HEK293T (cell line): ENCODE data around the gene HNMT.

Experiments
- CTCF ChIA-PET: fragments of 350-600 bp; formaldehyde crosslinking; extraction: SDS; loops from one replicate; lab custom pipeline; 2021; ENCODE audit warnings: antibody characterized with exemption, inconsistent platforms; lab: Yijun Ruan, JAX
- POLR2A ChIA-PET: fragments of 350-600 bp; formaldehyde crosslinking; extraction: SDS; loops from one replicate; lab custom pipeline; 2020; ENCODE audit warnings: antibody characterized with exemption, inconsistent platforms; lab: Yijun Ruan, JAX
- DNase-seq: peaks from one replicate; pipeline ENCODE4 v3.0.0; 2012; ENCODE audit warnings: mixed read lengths; ENCODE audit errors: extremely low spot score
- ARNT ChIP-seq: fragments of 450-650 bp; IDR thresholded peaks from 2 replicates; pipeline ENCODE4 v1.6.1; 2017; ENCODE audit warnings: mild to moderate bottlenecking
- BHLHE40 ChIP-seq: fragments of 450-650 bp; IDR thresholded peaks from 2 replicates; pipeline ENCODE4 v1.6.1; 2016; ENCODE audit warnings: mild to moderate bottlenecking, moderate library complexity, borderline replicate concordance
- CTBP1 ChIP-seq: fragments of 450-650 bp; IDR thresholded peaks from 2 replicates; pipeline ENCODE4 v1.6.1; 2016; ENCODE audit warnings: borderline replicate concordance
- ELF4 ChIP-seq: fragments of 450-650 bp; IDR thresholded peaks from 2 replicates; pipeline ENCODE4 v1.6.1; 2017; ENCODE audit warnings: antibody characterized with exemption
- FOXA1 ChIP-seq: fragments of 450-650 bp; IDR thresholded peaks from 2 replicates; pipeline ENCODE4 v1.6.1; 2016; ENCODE audit warnings: mild to moderate bottlenecking
- FOXK2 ChIP-seq: fragments of 450-650 bp; IDR thresholded peaks from 2 replicates; pipeline ENCODE4 v1.6.1; 2016; ENCODE audit warnings: mild to moderate bottlenecking
- FOXM1 ChIP-seq: fragments of 450-650 bp; IDR thresholded peaks from 2 replicates; pipeline ENCODE4 v1.6.1; 2017; ENCODE audit warnings: mild to moderate bottlenecking, borderline replicate concordance
- HDGF ChIP-seq: fragments of 450-650 bp; IDR thresholded peaks from 2 replicates; pipeline ENCODE4 v1.6.1; 2017; ENCODE audit warnings: antibody characterized with exemption, borderline replicate concordance
- L3MBTL2 ChIP-seq: fragments of 450-650 bp; conservative IDR thresholded peaks from 2 replicates; pipeline ENCODE4 v1.6.1; 2016; ENCODE audit warnings: mild to moderate bottlenecking
- LEF1 ChIP-seq: fragments of 450-650 bp; IDR thresholded peaks from 2 replicates; pipeline ENCODE4 v1.6.1; 2017; ENCODE audit warnings: mild to moderate bottlenecking, borderline replicate concordance
- NFRKB ChIP-seq: fragments of 450-650 bp; IDR thresholded peaks from 2 replicates; pipeline ENCODE4 v1.6.1; 2016; ENCODE audit warnings: mild to moderate bottlenecking, moderate library complexity
- PKNOX1 ChIP-seq: fragments of 450-650 bp; IDR thresholded peaks from 2 replicates; pipeline ENCODE4 v1.6.1; 2016
- SP1 ChIP-seq: fragments of 450-650 bp; IDR thresholded peaks from 2 replicates; pipeline ENCODE4 v1.6.1; 2017
- SUZ12 ChIP-seq: fragments of 450-650 bp; IDR thresholded peaks from 2 replicates; pipeline ENCODE4 v1.6.1; 2016; ENCODE audit warnings: mild to moderate bottlenecking
- TARDBP ChIP-seq: fragments of 450-650 bp; IDR thresholded peaks from 2 replicates; pipeline ENCODE4 v1.6.1; 2016
- ZNF384 ChIP-seq: fragments of 450-650 bp; IDR thresholded peaks from 2 replicates; pipeline ENCODE4 v1.6.1; 2016

The HNMT gene

GRCh38 chr2:137998503-137998902, 34.2 kb downstream of the HNMT start:
- ChIA-PET CTCF (no interaction called here), POLR2A (no interaction called here)
- DNase-seq: no peak
- TF ChIP-seq BHLHE40 (no peak), HDGF (no peak), L3MBTL2 (no peak), LEF1 (no peak), NFRKB (no peak), SUZ12 (no peak), PKNOX1 (no peak), FOXK2 (no peak)

- no peak for TF ChIP-seq FOXK2
- TF ChIP-seq ARNT: no peak
- TF ChIP-seq SP1: no peak
- no peak for TF ChIP-seq LEF1
- TF ChIP-seq CTBP1: no peak
- TF ChIP-seq ZNF384: no peak
- no peak for TF ChIP-seq BHLHE40
- no peak for TF ChIP-seq SUZ12
- no peak for TF ChIP-seq ELF4
- TF ChIP-seq L3MBTL2: no peak
- no peak for TF ChIP-seq PKNOX1
- no peak for TF ChIP-seq NFRKB
- TF ChIP-seq TARDBP: no peak
- no peak for TF ChIP-seq FOXA1
- no peak for TF ChIP-seq HDGF
- ChIA-PET POLR2A (no interaction called here), CTCF (no interaction called here)
- no peak for DNase-seq
Observed at GRCh38 chr2:137999273-137999672, 35.0 kb downstream of the HNMT start.

DNA sequence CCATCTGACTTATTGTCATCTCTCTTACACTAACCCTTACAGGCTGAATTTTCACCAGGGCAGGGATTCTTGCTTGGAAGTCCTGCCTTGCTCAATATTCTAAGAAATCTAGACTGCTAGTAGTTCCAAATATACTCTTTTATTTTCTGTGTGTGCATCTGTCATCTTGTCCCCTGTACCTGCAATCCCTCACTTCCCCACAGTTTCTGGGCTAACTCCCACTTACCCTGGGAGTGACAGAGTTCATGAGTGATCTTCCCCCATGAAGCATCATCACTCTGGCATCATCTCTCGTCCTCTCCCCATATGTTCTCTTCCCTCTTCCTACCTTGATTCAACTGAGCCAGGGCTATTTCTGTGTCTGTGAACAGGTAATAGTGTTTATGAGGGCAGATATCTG, 35.7 kb downstream of the HNMT start:
- CTCF ChIA-PET: no interaction called here
- POLR2A ChIA-PET: no interaction called here
- no peak for TF ChIP-seq SUZ12
- no peak for TF ChIP-seq LEF1
- DNase-seq: no peak

DNA sequence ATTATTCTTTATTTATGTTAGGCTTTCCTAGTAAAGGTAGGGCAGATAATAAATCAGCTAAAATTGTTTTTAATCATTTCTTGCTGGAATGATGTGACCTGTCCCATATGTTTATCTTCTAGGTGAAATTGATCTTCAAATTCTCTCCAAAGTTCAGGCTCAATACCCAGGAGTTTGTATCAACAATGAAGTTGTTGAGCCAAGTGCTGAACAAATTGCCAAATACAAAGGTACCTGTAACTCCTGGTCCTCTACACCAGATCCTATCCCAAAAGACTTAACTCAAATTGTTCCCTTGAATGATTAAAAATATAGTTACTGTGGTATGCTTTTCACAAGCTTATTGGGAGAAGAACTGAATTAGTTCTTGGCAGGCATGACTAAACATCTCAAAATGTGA, 36.5 kb downstream of the HNMT start:
- CTCF ChIA-PET: no interaction called here
- DNase-seq: no peak
- POLR2A ChIA-PET: no interaction called here
- TF ChIP-seq ARNT (no peak), SUZ12 (no peak), L3MBTL2 (no peak), NFRKB (no peak), FOXA1 (no peak), SP1 (no peak), LEF1 (no peak), ZNF384 (no peak), CTBP1 (no peak), FOXM1 (no peak)

DNA sequence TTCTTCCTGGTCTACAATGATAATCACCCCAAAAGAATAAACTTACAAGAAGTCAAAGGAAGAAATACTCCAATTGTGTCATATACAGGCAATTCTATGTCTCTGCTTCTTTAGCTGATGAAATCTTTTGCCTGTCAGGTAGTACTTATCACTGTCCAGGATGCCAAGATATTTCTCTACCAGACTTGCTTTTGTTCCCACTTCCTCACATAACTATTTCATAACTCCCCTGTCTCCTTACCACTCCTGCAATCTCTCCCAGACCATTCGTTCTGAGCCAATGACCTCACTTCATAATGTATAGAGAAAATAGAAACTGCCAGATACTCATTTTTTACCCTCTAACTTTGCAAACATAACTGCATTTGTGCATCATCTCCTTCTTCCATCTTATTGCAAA, 39.1 kb downstream of the HNMT start:
- ChIA-PET CTCF (no interaction called here), POLR2A (no interaction called here)
- no peak for DNase-seq
- TF ChIP-seq ARNT (no peak), BHLHE40 (no peak), ZNF384 (no peak), PKNOX1 (no peak), NFRKB (no peak), HDGF (no peak), SP1 (no peak), L3MBTL2 (no peak), SUZ12 (no peak), ELF4 (no peak), FOXA1 (no peak), CTBP1 (no peak), TARDBP (no peak), FOXM1 (no peak), LEF1 (no peak), FOXK2 (no peak)

DNA sequence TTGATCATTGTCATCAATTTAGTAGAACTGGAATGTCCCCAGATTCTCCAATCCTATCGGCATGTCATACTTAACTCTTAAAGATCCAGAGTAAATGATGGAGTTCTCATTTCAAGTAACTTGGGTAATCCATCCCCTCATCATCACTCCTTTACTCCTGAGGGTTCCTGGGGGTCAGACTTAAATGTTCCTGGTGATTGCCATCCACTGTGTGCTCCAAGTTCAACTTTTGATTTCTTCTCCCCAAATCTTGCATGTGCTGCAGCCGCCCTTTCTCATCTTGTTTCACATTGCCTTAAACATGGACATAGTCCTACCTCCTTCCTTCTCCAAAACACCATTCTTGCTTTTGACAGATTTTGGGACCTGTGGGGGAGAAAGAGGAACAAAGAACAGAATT, 43.2 kb downstream of the HNMT start:
- ChIA-PET CTCF (no interaction called here), POLR2A (no interaction called here)
- no peak for DNase-seq
- TF ChIP-seq ZNF384 (no peak), L3MBTL2 (no peak), BHLHE40 (no peak), SUZ12 (no peak), SP1 (no peak), TARDBP (no peak), FOXK2 (no peak), PKNOX1 (no peak), NFRKB (no peak), LEF1 (no peak), HDGF (no peak)
